Smooth muscle cell (in vitro differentiated cells): ENCODE results near the gene CAMKK2. TPM values are rescaled to one million over a fixed set of nuclear protein-coding genes. Genes with fewer than 3 reads are reported as not detected.

Source experiments
- DNase-seq: peaks from one replicate; lab custom pipeline; 2025; ENCODE audit not compliant: unreplicated experiment; lab: John Stamatoyannopoulos, UW
- H2AFZ ChIP-seq: fragments of 200-600 bp; sonication (generic); 2 replicates; pipeline ENCODE4 v1.6.0; 2016; ENCODE audit warnings: antibody characterized with exemption, low read depth, mild to moderate bottlenecking
- H3F3A ChIP-seq: fragments of 200-600 bp; sonication (generic); 2 replicates; pipeline ENCODE4 v1.6.0; 2017; ENCODE audit warnings: antibody characterized with exemption, low read depth
- H3K27ac ChIP-seq: fragments of 200-600 bp; sonication (generic); 2 replicates; pipeline ENCODE4 v1.5.1; 2016; ENCODE audit warnings: low read depth, mild to moderate bottlenecking
- H3K27me3 ChIP-seq: fragments of 200-600 bp; sonication (generic); 2 replicates; pipeline ENCODE4 v1.6.1; 2016; ENCODE audit warnings: low read depth, mild to moderate bottlenecking
- H3K36me3 ChIP-seq: fragments of 200-600 bp; sonication (generic); 2 replicates; pipeline ENCODE4 v1.5.1; 2016; ENCODE audit warnings: low read depth
- H3K4me1 ChIP-seq: fragments of 200-600 bp; sonication (generic); 2 replicates; pipeline ENCODE4 v1.5.1; 2016; ENCODE audit warnings: low read depth
- H3K4me2 ChIP-seq: fragments of 200-600 bp; sonication (generic); 2 replicates; pipeline ENCODE4 v1.6.0; 2016; ENCODE audit warnings: mild to moderate bottlenecking
- H3K4me3 ChIP-seq: fragments of 200-600 bp; sonication (generic); 2 replicates; pipeline ENCODE4 v1.5.1; 2016; ENCODE audit warnings: mild to moderate bottlenecking
- H3K79me2 ChIP-seq: fragments of 200-600 bp; sonication (generic); 2 replicates; pipeline ENCODE4 v1.6.0; 2016; ENCODE audit warnings: low read depth, mild to moderate bottlenecking
- H3K9ac ChIP-seq: fragments of 200-600 bp; sonication (generic); 2 replicates; pipeline ENCODE4 v1.6.0; 2016; ENCODE audit warnings: low read depth
- H3K9me3 ChIP-seq: fragments of 200-600 bp; sonication (generic); replicated peaks from 2 replicates; pipeline ENCODE4 v1.5.1; 2016; ENCODE audit warnings: low read depth
- H4K20me1 ChIP-seq: fragments of 200-600 bp; sonication (generic); 2 replicates; pipeline ENCODE4 v1.6.0; 2016; ENCODE audit warnings: low read depth
- WGBS: methylation state at CpG from one replicate; pipeline ENCODE4 v1.1.7; 2016; ENCODE audit warnings: low lambda C conversion rate; 5-methylcytosine and 5-hydroxymethylcytosine counted together
- polyA plus RNA-seq: library from polyadenylated mRNA; unstranded; fragments of >200 nt; fragmentation: Nextera tagmentation; extraction: Ambion mirVana; gene quantifications from 2 replicates; pipeline ENCODE4 v1.2.1, GENCODE V29; 2016
- total RNA-seq: library from RNA; depleted of rRNA; stranded (reverse); fragments of >200 nt; gene quantifications from 2 replicates; pipeline ENCODE4 v1.2.3, GENCODE V29; 2014
- TF ChIP-seq, protein P1 (sequence below): fragments of 200-600 bp; sonication (generic); IDR thresholded peaks from 2 replicates; pipeline ENCODE4 v1.5.1; 2017; ENCODE audit warnings: borderline replicate concordance, mild to moderate bottlenecking, antibody characterized with exemption; ENCODE audit not compliant: insufficient read depth, poor library complexity, severe bottlenecking

Gene CAMKK2
- total and polyA plus RNA-seq, 2 experiments from 2014 or later, result 13.3 to 23.4 TPM

DNA sequence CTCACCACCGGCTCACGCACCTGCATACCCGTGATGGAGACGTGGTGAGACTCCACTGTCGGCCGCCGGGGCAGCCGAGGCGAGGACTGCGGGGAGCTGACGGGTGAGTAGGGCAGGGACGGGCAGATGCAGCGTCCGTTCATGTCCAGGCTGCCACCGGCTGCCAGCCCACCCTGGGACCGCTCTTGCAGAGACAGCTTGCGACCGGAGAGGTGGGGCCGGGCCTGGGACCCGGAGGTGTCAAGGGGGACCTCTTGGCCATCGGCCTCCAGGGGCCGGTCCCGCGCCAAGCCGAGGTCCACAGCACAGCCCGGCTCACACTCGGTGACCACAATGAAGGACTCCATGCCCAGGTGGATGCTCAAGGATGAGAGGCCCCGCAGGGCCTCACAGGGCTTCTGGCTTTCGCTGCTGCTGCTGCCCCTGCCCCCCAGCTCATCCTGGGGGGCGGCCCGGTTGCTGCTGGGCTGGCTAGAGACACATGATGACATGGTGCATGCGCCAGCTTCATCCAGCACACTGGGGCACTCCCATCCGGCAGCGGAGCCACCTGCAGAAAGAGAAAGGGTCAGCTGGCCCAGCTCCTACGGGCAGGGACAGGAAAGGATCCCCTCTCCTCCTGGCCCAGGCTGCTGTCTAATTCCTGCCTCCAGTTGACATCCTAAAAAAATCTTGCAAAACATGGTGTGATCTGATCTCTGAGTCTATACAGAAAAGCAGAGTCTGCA is 22.3 kb downstream of the CAMKK2 start:
- 97% methylated on average over 35 of the region's 35 CpGs for whole genome bisulfite sequencing
- Histone ChIP-seq H3F3A (no peaks in the 10 kb centered on the region), H3K9me3 (no peaks in the 10 kb centered on the region), H3K27ac (no peak overlapping the region), H3K79me2 (peaks cover 9% of the 10 kb centered on the region), H4K20me1 (peaks cover 25% of the 10 kb centered on the region), H3K4me3 (no peak overlapping the region), H2AFZ (no peak overlapping the region), H3K4me2 (no peak overlapping the region), H3K36me3 (no peaks in the 10 kb centered on the region), H3K9ac (no peak overlapping the region), H3K27me3 (no peaks in the 10 kb centered on the region), H3K4me1 (no peaks in the 10 kb centered on the region)
- TF ChIP-seq, protein P1, sequence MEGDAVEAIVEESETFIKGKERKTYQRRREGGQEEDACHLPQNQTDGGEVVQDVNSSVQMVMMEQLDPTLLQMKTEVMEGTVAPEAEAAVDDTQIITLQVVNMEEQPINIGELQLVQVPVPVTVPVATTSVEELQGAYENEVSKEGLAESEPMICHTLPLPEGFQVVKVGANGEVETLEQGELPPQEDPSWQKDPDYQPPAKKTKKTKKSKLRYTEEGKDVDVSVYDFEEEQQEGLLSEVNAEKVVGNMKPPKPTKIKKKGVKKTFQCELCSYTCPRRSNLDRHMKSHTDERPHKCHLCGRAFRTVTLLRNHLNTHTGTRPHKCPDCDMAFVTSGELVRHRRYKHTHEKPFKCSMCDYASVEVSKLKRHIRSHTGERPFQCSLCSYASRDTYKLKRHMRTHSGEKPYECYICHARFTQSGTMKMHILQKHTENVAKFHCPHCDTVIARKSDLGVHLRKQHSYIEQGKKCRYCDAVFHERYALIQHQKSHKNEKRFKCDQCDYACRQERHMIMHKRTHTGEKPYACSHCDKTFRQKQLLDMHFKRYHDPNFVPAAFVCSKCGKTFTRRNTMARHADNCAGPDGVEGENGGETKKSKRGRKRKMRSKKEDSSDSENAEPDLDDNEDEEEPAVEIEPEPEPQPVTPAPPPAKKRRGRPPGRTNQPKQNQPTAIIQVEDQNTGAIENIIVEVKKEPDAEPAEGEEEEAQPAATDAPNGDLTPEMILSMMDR, result no peak
- no peak for DNase-seq

DNA sequence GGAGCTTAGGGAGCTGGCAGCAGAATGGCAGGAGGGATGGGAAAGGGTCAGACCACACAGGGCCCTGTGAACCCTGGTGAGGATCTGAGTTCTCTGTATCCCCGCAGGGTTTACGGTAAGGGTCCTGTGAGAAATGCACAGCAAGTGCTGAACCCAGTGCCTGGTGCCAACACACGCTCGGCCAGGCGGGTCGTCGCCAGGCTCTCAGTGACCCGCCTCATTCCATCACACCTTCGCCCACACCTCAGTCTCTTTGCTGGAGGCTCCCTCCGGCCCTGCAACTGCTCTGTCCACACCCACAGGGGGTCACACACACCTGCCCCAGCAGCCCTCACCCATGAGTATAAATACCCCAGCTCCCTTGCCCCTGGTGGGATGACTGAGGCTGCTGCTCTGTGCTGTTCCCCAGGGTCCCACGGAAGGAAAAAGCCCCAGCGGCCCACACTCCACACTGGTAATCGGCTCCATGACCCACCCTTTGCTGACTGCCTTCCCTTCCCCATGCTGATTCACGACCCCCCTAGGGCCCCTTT is 23.1 kb downstream of the CAMKK2 start:
- H3K9me3 ChIP-seq, result no peaks in the 10 kb centered on the region
- H4K20me1 ChIP-seq, result peaks cover 17% of the 10 kb centered on the region
- no peak overlapping the region for H3K4me2 ChIP-seq
- no peaks in the 10 kb centered on the region for H3K4me1 ChIP-seq
- no peak overlapping the region for H3K4me3 ChIP-seq
- DNase-seq, result no peak
- TF ChIP-seq, protein P1, result no peak
- H3K36me3 ChIP-seq, result no peaks in the 10 kb centered on the region
- no peaks in the 10 kb centered on the region for H3F3A ChIP-seq
- H3K27me3 ChIP-seq, result no peaks in the 10 kb centered on the region
- WGBS, result 93% methylated on average over 12 of the region's 14 CpGs
- no peak overlapping the region for H3K9ac ChIP-seq
- peaks cover 8% of the 10 kb centered on the region for H3K79me2 ChIP-seq
- no peak overlapping the region for H3K27ac ChIP-seq
- no peak overlapping the region for H2AFZ ChIP-seq

DNA sequence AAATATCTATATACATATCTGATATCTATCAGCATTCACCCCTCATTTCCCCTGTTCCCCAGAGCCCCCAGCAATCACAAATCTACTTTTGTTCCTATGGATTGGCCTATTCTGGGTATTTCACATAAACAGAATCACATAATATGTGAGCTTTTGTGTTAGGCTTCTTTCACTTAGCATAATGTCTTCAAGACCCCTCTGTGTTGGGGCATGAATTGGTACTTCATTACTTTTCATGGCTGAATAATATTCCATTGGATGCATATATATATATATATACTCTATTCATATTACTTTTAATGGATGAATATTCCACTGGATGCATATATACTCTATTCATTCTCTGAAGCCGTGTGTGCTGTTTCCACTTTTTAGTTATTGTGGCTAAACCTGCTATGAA is 28.7 kb downstream of the CAMKK2 start:
- H3K9me3 ChIP-seq, result no peaks in the 10 kb centered on the region
- no peak overlapping the region for H3K27ac ChIP-seq
- DNase-seq, result no peak
- no peaks in the 10 kb centered on the region for H3F3A ChIP-seq
- H3K79me2 ChIP-seq, result no peaks in the 10 kb centered on the region
- H3K27me3 ChIP-seq, result no peaks in the 10 kb centered on the region
- 100% methylated on average over 1 of the region's 1 CpG for WGBS
- no peak overlapping the region for H2AFZ ChIP-seq
- H3K4me2 ChIP-seq, result no peak overlapping the region
- TF ChIP-seq, protein P1, result no peak
- no peak overlapping the region for H3K4me3 ChIP-seq
- H4K20me1 ChIP-seq, result no peaks in the 10 kb centered on the region
- H3K4me1 ChIP-seq, result no peaks in the 10 kb centered on the region
- H3K36me3 ChIP-seq, result no peaks in the 10 kb centered on the region
- H3K9ac ChIP-seq, result no peak overlapping the region

DNA sequence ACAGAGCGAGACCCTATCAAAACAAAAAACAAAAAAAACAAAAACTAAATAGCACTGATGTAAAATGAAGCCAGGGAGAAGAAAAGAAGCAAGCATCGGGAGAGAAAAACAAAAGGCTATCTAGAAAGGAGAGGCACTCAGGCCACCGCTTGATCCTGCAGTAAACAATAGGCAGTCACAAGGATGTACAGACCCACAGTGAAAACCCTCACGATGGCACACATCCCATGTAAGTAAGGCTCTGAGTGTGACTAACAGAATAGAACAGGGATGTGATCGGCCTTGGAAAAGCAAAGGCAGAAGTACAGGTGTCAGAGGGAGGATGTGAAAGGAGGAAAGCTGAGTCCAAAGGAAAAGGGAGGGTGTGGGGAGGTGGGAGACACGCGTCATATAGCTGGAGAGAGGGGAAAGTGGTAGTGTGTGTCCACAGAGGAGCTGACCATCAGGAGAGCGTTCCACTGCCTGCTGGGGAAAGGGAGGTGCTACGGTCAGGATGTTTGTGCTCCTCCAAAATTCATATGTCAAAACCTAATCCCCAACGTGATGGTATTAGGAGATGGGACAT is 31.5 kb downstream of the CAMKK2 start:
- Histone ChIP-seq H3K27me3 (no peaks in the 10 kb centered on the region), H2AFZ (no peak overlapping the region), H3K36me3 (no peaks in the 10 kb centered on the region), H3K9ac (no peak overlapping the region), H3K4me2 (no peak overlapping the region), H3K4me3 (no peak overlapping the region), H4K20me1 (no peaks in the 10 kb centered on the region), H3K4me1 (no peaks in the 10 kb centered on the region), H3K79me2 (no peaks in the 10 kb centered on the region), H3K27ac (no peak overlapping the region), H3F3A (no peaks in the 10 kb centered on the region), H3K9me3 (no peaks in the 10 kb centered on the region)
- 98% methylated on average over 10 of the region's 10 CpGs for WGBS
- TF ChIP-seq, protein P1, result no peak
- DNase-seq, result no peak
